Measurements from ENCODE around the gene OXNAD1. TPM values are rescaled to one million over a fixed set of nuclear protein-coding genes. Genes with fewer than 3 reads are reported as not detected.

The OXNAD1 gene
- total and polyA plus RNA-seq, 2 of the 13 experiments (the other 11 are each of a cell fraction or from before 2014, with no cell fraction given) = 9.9 to 18.8 TPM

DNA sequence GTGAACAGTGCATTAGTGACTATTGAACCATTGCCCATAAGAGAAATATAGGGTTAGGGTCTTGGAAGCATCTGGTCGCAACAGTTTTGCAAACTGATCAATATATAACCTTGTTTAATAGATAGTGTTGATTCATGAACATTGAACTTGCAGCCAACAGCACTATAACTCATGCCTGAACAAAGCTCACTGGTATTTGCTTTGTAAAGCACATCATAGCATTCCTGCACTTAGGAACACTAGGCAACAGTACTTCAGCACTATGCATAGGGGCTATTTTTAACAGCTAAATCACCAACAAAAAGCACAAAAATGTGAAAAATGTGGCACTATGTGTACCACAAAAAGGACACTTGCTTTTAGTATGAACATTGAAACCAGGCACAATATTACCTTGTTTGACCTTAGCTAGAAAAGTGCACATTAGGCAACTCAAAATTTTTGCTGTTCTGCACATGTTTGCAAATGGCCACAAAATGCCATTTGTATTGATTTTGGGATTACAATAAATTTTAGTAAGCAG, 68.0 kb downstream of the OXNAD1 start (continued):
- TF ChIP-seq ZFP1 (CRISPR knock-in tag; IDR thresholded peaks at IDR 0.05) (no peak), ZSCAN22 (CRISPR knock-in tag; IDR thresholded peaks at IDR 0.05) (no peak), MATR3 (CRISPR knock-in tag; IDR thresholded peaks at IDR 0.05) (no peak), ZNF263 (CRISPR knock-in tag; IDR thresholded peaks at IDR 0.05) (no peak), BCLAF1 (IDR thresholded peaks at IDR 0.05) (no peak), ZNF367 (CRISPR knock-in tag; IDR thresholded peaks at IDR 0.05; ENCODE audit: borderline replicate concordance) (no peak), ZNF883 (CRISPR knock-in tag; IDR thresholded peaks at IDR 0.05; ENCODE audit: not compliant biosample characterization) (no peak), FOXK2 (IDR thresholded peaks at IDR 0.05) (peak; percentile 56), ZNF567 (CRISPR knock-in tag; IDR thresholded peaks at IDR 0.05; ENCODE audit: borderline replicate concordance) (no peak), BHLHE40 (IDR thresholded peaks at IDR 0.05; ENCODE audit: low read length) (no peak), MLLT10 (CRISPR knock-in tag; IDR thresholded peaks at IDR 0.05) (no peak), ZNF101 (CRISPR knock-in tag; IDR thresholded peaks at IDR 0.05; ENCODE audit: borderline replicate concordance, low read depth) (no peak), AFF4 (CRISPR knock-in tag; IDR thresholded peaks at IDR 0.05) (no peak), RBM22 (optimal IDR thresholded peaks at IDR 0.05; ENCODE audit: low read length) (no peak), ZNF329 (CRISPR knock-in tag; IDR thresholded peaks at IDR 0.05; ENCODE audit: low read depth) (no peak), KDM1A (CRISPR knock-in tag; IDR thresholded peaks at IDR 0.05) (peak; percentile 61; the same call in 1 of the 2 replicates), ZSCAN21 (CRISPR knock-in tag; IDR thresholded peaks at IDR 0.05; ENCODE audit: borderline replicate concordance) (peak; percentile 89), ZNF652 (CRISPR knock-in tag; IDR thresholded peaks at IDR 0.05; ENCODE audit: borderline replicate concordance, low read depth) (0 out of 2 replicates have a peak, but pooled peaks have one; percentile 7), DNMT1 (CRISPR knock-in tag; IDR thresholded peaks at IDR 0.05) (no peak)
- TF ChIP-seq, protein P1, sequence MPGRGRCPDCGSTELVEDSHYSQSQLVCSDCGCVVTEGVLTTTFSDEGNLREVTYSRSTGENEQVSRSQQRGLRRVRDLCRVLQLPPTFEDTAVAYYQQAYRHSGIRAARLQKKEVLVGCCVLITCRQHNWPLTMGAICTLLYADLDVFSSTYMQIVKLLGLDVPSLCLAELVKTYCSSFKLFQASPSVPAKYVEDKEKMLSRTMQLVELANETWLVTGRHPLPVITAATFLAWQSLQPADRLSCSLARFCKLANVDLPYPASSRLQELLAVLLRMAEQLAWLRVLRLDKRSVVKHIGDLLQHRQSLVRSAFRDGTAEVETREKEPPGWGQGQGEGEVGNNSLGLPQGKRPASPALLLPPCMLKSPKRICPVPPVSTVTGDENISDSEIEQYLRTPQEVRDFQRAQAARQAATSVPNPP (CRISPR knock-in tag; IDR thresholded peaks at IDR 0.05) = peak; percentile 83; the same call in 1 of the 2 replicates
- TF ChIP-seq, protein P2, sequence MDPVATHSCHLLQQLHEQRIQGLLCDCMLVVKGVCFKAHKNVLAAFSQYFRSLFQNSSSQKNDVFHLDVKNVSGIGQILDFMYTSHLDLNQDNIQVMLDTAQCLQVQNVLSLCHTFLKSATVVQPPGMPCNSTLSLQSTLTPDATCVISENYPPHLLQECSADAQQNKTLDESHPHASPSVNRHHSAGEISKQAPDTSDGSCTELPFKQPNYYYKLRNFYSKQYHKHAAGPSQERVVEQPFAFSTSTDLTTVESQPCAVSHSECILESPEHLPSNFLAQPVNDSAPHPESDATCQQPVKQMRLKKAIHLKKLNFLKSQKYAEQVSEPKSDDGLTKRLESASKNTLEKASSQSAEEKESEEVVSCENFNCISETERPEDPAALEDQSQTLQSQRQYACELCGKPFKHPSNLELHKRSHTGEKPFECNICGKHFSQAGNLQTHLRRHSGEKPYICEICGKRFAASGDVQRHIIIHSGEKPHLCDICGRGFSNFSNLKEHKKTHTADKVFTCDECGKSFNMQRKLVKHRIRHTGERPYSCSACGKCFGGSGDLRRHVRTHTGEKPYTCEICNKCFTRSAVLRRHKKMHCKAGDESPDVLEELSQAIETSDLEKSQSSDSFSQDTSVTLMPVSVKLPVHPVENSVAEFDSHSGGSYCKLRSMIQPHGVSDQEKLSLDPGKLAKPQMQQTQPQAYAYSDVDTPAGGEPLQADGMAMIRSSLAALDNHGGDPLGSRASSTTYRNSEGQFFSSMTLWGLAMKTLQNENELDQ (CRISPR knock-in tag; IDR thresholded peaks at IDR 0.05; ENCODE audit: borderline replicate concordance) = no peak

Measured in HepG2 (cell line).